WERI-Rb-1 (cell line): ENCODE data around the gene FKBP5.

Experiments used
- DNase-seq: peaks from one replicate; pipeline ENCODE4 v3.0.0-alpha.2; 2020
- H3K27ac ChIP-seq: fragments of 250-450 bp; sonication (Bioruptor Pico); 2 replicates; pipeline ENCODE4 v1.5.1; 2020; ENCODE audit warnings: mild to moderate bottlenecking, moderate library complexity
- H3K27me3 ChIP-seq: fragments of 250-450 bp; sonication (Bioruptor Pico); 2 replicates; pipeline ENCODE4 v1.5.1; 2021; ENCODE audit warnings: mild to moderate bottlenecking, low read depth, moderate library complexity; ENCODE audit not compliant: insufficient read depth, severe bottlenecking
- H3K36me3 ChIP-seq: fragments of 250-450 bp; sonication (Bioruptor Pico); 2 replicates; pipeline ENCODE4 v1.5.1; 2020; ENCODE audit warnings: mild to moderate bottlenecking, moderate library complexity
- H3K4me3 ChIP-seq: 2 replicates; pipeline ENCODE4 v1.5.1; 2011; ENCODE audit warnings: low read depth, mild to moderate bottlenecking, control low read depth, low read length
- H3K9me3 ChIP-seq: fragments of 250-450 bp; sonication (Bioruptor Pico); 2 replicates; pipeline ENCODE4 v1.5.1; 2021; ENCODE audit warnings: mild to moderate bottlenecking, moderate library complexity; ENCODE audit not compliant: severe bottlenecking
- TF ChIP-seq, protein P1 (sequence below): IDR thresholded peaks from 2 replicates; pipeline ENCODE4 v1.5.1; 2011; ENCODE audit warnings: low read depth, mild to moderate bottlenecking, control low read depth, inconsistent platforms, low read length

The FKBP5 gene

DNA sequence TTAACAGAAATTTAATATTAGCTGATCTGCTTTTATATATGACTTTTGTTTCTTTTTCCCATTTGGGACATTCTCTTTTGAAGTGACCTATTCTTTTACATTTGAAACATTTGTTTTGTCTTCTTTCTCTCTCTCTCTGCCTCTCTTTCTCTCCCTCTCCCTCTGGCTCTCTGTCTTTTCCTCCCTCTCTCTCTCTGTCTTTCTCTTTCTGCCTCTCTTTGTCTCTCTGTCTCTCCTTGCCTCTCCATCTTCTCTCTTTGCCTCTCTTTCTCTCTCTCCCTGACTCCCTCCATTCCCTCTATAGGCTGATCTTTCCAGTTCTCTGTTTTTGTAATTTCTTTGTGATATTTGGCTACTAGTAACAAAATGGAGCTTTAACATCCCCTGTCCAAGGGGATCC lies 124.0 kb downstream of the FKBP5 start:
- H3K27ac ChIP-seq: no peak overlapping the region
- TF ChIP-seq, protein P1, sequence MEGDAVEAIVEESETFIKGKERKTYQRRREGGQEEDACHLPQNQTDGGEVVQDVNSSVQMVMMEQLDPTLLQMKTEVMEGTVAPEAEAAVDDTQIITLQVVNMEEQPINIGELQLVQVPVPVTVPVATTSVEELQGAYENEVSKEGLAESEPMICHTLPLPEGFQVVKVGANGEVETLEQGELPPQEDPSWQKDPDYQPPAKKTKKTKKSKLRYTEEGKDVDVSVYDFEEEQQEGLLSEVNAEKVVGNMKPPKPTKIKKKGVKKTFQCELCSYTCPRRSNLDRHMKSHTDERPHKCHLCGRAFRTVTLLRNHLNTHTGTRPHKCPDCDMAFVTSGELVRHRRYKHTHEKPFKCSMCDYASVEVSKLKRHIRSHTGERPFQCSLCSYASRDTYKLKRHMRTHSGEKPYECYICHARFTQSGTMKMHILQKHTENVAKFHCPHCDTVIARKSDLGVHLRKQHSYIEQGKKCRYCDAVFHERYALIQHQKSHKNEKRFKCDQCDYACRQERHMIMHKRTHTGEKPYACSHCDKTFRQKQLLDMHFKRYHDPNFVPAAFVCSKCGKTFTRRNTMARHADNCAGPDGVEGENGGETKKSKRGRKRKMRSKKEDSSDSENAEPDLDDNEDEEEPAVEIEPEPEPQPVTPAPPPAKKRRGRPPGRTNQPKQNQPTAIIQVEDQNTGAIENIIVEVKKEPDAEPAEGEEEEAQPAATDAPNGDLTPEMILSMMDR: no peak
- no peak for DNase-seq
- peaks cover 12% of the 10 kb centered on the region for H3K9me3 ChIP-seq
- H3K4me3 ChIP-seq: no peak overlapping the region
- no peaks in the 10 kb centered on the region for H3K27me3 ChIP-seq
- no peaks in the 10 kb centered on the region; the same call in 1 of the 2 replicates for H3K36me3 ChIP-seq

- Histone ChIP-seq H3K36me3 (no peaks in the 10 kb centered on the region), H3K27me3 (no peaks in the 10 kb centered on the region), H3K9me3 (peaks cover 7% of the 10 kb centered on the region), H3K27ac (no peak overlapping the region), H3K4me3 (no peak overlapping the region)
- DNase-seq: no peak
- TF ChIP-seq, protein P1: no peak
Observed at GRCh38 chr6:35562060-35562459, 126.7 kb downstream of the FKBP5 start.

DNA sequence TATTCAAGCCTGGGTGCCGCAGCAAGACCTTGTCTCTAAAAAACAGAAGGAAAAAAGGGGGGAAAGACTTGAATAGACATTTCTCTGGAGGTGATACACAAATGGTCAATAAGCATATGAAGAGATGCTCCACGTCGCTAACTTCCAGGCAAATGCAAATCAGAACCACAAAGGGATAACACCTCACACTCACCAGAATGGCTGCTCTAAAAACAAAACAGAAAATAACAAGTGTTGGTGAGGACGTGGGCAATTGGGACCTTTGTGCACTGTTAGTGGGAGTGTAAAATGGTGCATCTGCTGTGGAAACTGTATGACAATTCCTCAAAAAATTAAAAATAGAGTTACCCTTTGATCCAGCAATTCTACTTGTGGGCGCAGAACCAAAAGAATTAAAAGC lies 127.6 kb downstream of the FKBP5 start:
- Histone ChIP-seq H3K4me3 (no peak overlapping the region), H3K27ac (no peak overlapping the region), H3K27me3 (no peaks in the 10 kb centered on the region), H3K36me3 (no peaks in the 10 kb centered on the region), H3K9me3 (no peaks in the 10 kb centered on the region)
- TF ChIP-seq, protein P1: no peak
- DNase-seq: no peak

GRCh38 chr6:35558571-35558970 lies 130.1 kb downstream of the FKBP5 start:
- H3K27ac ChIP-seq: no peak overlapping the region
- H3K4me3 ChIP-seq: no peak overlapping the region
- H3K9me3 ChIP-seq: no peaks in the 10 kb centered on the region
- H3K36me3 ChIP-seq: no peaks in the 10 kb centered on the region
- no peaks in the 10 kb centered on the region for H3K27me3 ChIP-seq
- no peak for DNase-seq
- TF ChIP-seq, protein P1: no peak

- Histone ChIP-seq H3K9me3 (peaks cover 2% of the 10 kb centered on the region), H3K4me3 (no peak overlapping the region), H3K36me3 (no peaks in the 10 kb centered on the region), H3K27me3 (no peaks in the 10 kb centered on the region), H3K27ac (no peak overlapping the region)
- TF ChIP-seq, protein P1: no peak
- no peak for DNase-seq
Observed at GRCh38 chr6:35557239-35557638, 131.5 kb downstream of the FKBP5 start.

- no peak overlapping the region for H3K27ac ChIP-seq
- H3K36me3 ChIP-seq: no peaks in the 10 kb centered on the region
- H3K27me3 ChIP-seq: no peaks in the 10 kb centered on the region
- TF ChIP-seq, protein P1: no peak
- DNase-seq: no peak
- no peak overlapping the region for H3K4me3 ChIP-seq
- H3K9me3 ChIP-seq: peaks cover 19% of the 10 kb centered on the region
Observed at GRCh38 chr6:35554811-35555210, 133.9 kb downstream of the FKBP5 start.
